NOMO-1 treated with dmso at 0.1 percent for 144 hours (cell line): ENCODE results near the gene CACNB4.
"Not testable (repeated sequence)": the region's sequence is repeated elsewhere in the genome, so short reads cannot be mapped to it uniquely, and the experiment has no call there.

ENCODE experiments used
- DNase-seq: peaks from one replicate; lab custom pipeline; 2025; ENCODE audit not compliant: unreplicated experiment; lab: John Stamatoyannopoulos, UW

CACNB4 gene

GRCh38 chr2:151828143-151828889, 270.5 kb downstream of the CACNB4 start, which contains the start of gene ARL5A:
Gene ARL5A (minus strand): TSS chr2:151828421. CDS start chr2:151828176, 245 bp downstream.
- DNase-seq = peak; percentile 95

- no peak for DNase-seq
These were observed 271.2 kb downstream of the CACNB4 start for GRCh38 chr2:151827564-151828142.

- DNase-seq = no peak
These were observed 272.1 kb downstream of the CACNB4 start for GRCh38 chr2:151826737-151827157.

- no peak for DNase-seq
These were observed 274.0 kb downstream of the CACNB4 start for GRCh38 chr2:151824886-151825285.

- DNase-seq = no peak
These were observed 275.2 kb downstream of the CACNB4 start for GRCh38 chr2:151823651-151824050.

- DNase-seq = no peak
These were observed 278.9 kb downstream of the CACNB4 start for GRCh38 chr2:151819920-151820319.

GRCh38 chr2:151817929-151818328, 280.9 kb downstream of the CACNB4 start:
- DNase-seq = no peak

GRCh38 chr2:151816843-151817242, 282.0 kb downstream of the CACNB4 start:
- no peak for DNase-seq

- DNase-seq = no peak
These were observed 282.9 kb downstream of the CACNB4 start for GRCh38 chr2:151815821-151816489.

GRCh38 chr2:151810489-151810888, 288.4 kb downstream of the CACNB4 start:
- no peak for DNase-seq

GRCh38 chr2:151809073-151809383, 289.8 kb downstream of the CACNB4 start:
- DNase-seq = no peak

- no peak for DNase-seq
These were observed 290.4 kb downstream of the CACNB4 start for GRCh38 chr2:151808258-151809072.

- DNase-seq = no peak
These were observed 292.9 kb downstream of the CACNB4 start for GRCh38 chr2:151805961-151806360.

GRCh38 chr2:151805343-151805742, 293.5 kb downstream of the CACNB4 start:
- DNase-seq = no peak

GRCh38 chr2:151803811-151804210, 295.0 kb downstream of the CACNB4 start:
- DNase-seq = no peak

GRCh38 chr2:151802315-151802714, 296.5 kb downstream of the CACNB4 start:
- DNase-seq = no peak

GRCh38 chr2:151799886-151800292, 299.0 kb downstream of the CACNB4 start:
- DNase-seq = no peak

GRCh38 chr2:151796774-151797173, 302.1 kb downstream of the CACNB4 start:
- no peak for DNase-seq

GRCh38 chr2:151795646-151796240, 303.1 kb downstream of the CACNB4 start:
- DNase-seq = no peak

GRCh38 chr2:151794422-151794821, 304.4 kb downstream of the CACNB4 start:
- DNase-seq = not testable (repeated sequence)

GRCh38 chr2:151793123-151793522, 305.7 kb downstream of the CACNB4 start:
- DNase-seq = no peak
